Tibial nerve (tissue), 3 donors: Measurements from ENCODE around the gene MYO18B.

Source experiments
- CTCF ChIP-seq, 5 experiments: fragments of 200-600 bp in 3 of 5; fragments of 450-650 bp in 2 of 5; sonication (generic) in 3 of 5; IDR thresholded peaks; one replicate each; pipeline ENCODE4 v1.5.1; 2016 to 2019; ENCODE audit warnings: antibody characterized with exemption in 5 of 5, mild to moderate bottlenecking in 3 of 5, moderate library complexity in 2 of 5
- POLR2A ChIP-seq, 2 donors: fragments of 450-650 bp; IDR thresholded peaks; one replicate each; pipeline ENCODE4 v1.6.1; 2017; ENCODE audit warnings: antibody characterized with exemption in 2 of 2, mild to moderate bottlenecking in 2 of 2, moderate library complexity in 2 of 2

DNA sequence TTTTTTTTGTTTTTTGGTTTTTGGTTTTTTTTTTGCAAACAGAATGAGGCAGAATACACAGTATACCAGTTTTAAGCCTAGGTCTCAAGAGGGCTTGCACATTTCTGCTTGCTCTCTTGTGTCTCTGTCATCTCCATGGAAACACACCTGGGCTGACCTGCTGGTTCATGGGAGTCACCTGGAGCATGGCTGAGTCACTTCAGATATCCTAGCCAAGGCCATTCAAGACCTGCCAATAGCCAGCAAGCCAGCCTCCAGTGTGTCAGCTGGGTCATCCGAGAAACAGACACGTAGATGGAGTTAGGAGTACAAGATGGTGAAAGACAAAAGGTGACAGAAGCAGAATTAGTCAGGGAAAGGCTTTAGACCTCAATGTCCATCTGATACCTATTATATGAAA is 303.1 kb downstream of the MYO18B start:
- TF ChIP-seq CTCF (IDR thresholded peaks at IDR 0.05): no peak
- no peak for TF ChIP-seq POLR2A (IDR thresholded peaks at IDR 0.05)
